Progenitor cell of endocrine pancreas (in vitro differentiated cells): ENCODE data around the gene IPO11. TPM values are rescaled to one million over a fixed set of nuclear protein-coding genes. Genes with fewer than 3 reads are reported as not detected.

ENCODE experiments used
- DNase-seq: peaks from one replicate; pipeline ENCODE4 v3.0.0; 2021; ENCODE audit warnings: low spot score; ENCODE audit not compliant: unreplicated experiment
- H3K27ac Mint-ChIP-seq: 2 replicates; pipeline ENCODE4 v1.8.0; 2021; ENCODE audit warnings: mild to moderate bottlenecking, moderate library complexity, mixed read lengths
- H3K27me3 Mint-ChIP-seq: 2 replicates; pipeline ENCODE4 v1.8.0; 2021; ENCODE audit warnings: mixed read lengths
- H3K36me3 Mint-ChIP-seq: 2 replicates; pipeline ENCODE4 v1.8.0; 2022; ENCODE audit warnings: mixed read lengths; ENCODE audit not compliant: insufficient read depth
- H3K4me1 Mint-ChIP-seq: 2 replicates; pipeline ENCODE4 v1.8.0; 2021; ENCODE audit warnings: low read depth, mixed read lengths
- H3K4me3 Mint-ChIP-seq: 2 replicates; pipeline ENCODE4 v1.8.0; 2021; ENCODE audit warnings: low read depth, mild to moderate bottlenecking, moderate library complexity, mixed read lengths
- H3K9me3 Mint-ChIP-seq: 2 replicates; pipeline ENCODE4 v1.8.0; 2021; ENCODE audit warnings: low read depth, mixed read lengths
- CTCF ChIP-seq: fragments of 200-600 bp; sonication (generic); IDR thresholded peaks from one replicate; pipeline ENCODE4 v1.5.0; 2021; ENCODE audit warnings: antibody characterized with exemption, mild to moderate bottlenecking; ENCODE audit not compliant: unreplicated experiment
- total RNA-seq: library from RNA; stranded (reverse); gene quantifications from 2 replicates; pipeline ENCODE4 v1.2.1, GENCODE V29; 2021

Gene IPO11
- total RNA-seq, 1 donor from 2014 or later, result 32.7 TPM

GRCh38 chr5:62594364-62594984, 181.9 kb downstream of the IPO11 start:
- Mint-ChIP-seq H3K27me3 (no peaks in the 10 kb centered on the region), H3K27ac (no peak overlapping the region)

GRCh38 chr5:62596096-62596495, 183.5 kb downstream of the IPO11 start:
- no peak for DNase-seq
- Mint-ChIP-seq H3K4me3 (no peak overlapping the region), H3K27me3 (no peaks in the 10 kb centered on the region), H3K4me1 (peaks cover 17% of the 10 kb centered on the region), H3K36me3 (peaks cover 4% of the 10 kb centered on the region), H3K27ac (no peak overlapping the region), H3K9me3 (no peaks in the 10 kb centered on the region)
- no peak for TF ChIP-seq CTCF

More at GRCh38 chr5:62594364-62594984, 181.9 kb downstream of the IPO11 start:
- Mint-ChIP-seq H3K36me3 (peaks cover 5% of the 10 kb centered on the region), H3K4me1 (peaks cover 8% of the 10 kb centered on the region), H3K9me3 (no peaks in the 10 kb centered on the region), H3K4me3 (no peak overlapping the region)
- no peak for DNase-seq
- TF ChIP-seq CTCF, result no peak

DNA sequence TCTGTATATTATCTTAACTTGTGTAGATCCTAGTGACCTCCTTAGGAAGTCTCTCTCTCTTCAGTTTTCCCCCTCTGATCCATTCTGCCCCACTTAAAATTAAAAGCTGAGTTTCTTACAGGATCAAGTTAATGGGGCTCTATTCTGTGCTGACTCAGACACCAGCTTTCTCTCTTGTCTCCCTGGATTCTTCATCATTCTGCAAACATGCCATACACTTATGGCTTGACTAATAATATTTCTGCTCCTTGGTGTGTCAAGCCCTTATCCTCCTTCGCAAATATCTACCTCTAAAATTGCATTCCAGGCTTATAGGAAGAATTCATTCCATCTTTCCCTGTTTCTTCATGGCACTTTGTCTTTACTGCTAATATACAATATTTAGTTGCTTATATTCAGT, 184.1 kb downstream of the IPO11 start:
- H3K36me3 Mint-ChIP-seq, result peaks cover 3% of the 10 kb centered on the region
- no peaks in the 10 kb centered on the region for H3K27me3 Mint-ChIP-seq
- H3K4me3 Mint-ChIP-seq, result no peak overlapping the region
- no peak for DNase-seq
- no peak overlapping the region for H3K27ac Mint-ChIP-seq
- H3K9me3 Mint-ChIP-seq, result no peaks in the 10 kb centered on the region
- no peak for TF ChIP-seq CTCF
- H3K4me1 Mint-ChIP-seq, result peaks cover 17% of the 10 kb centered on the region

GRCh38 chr5:62597314-62597713, 184.8 kb downstream of the IPO11 start:
- Mint-ChIP-seq H3K4me1 (peaks cover 17% of the 10 kb centered on the region), H3K27ac (no peak overlapping the region), H3K4me3 (no peak overlapping the region), H3K27me3 (no peaks in the 10 kb centered on the region), H3K36me3 (peaks cover 3% of the 10 kb centered on the region), H3K9me3 (no peaks in the 10 kb centered on the region)
- no peak for TF ChIP-seq CTCF
- DNase-seq, result no peak

- no peaks in the 10 kb centered on the region for H3K27me3 Mint-ChIP-seq
- peaks cover 11% of the 10 kb centered on the region for H3K4me1 Mint-ChIP-seq
- no peak overlapping the region for H3K27ac Mint-ChIP-seq
- no peak for DNase-seq
- H3K4me3 Mint-ChIP-seq, result no peak overlapping the region
- H3K36me3 Mint-ChIP-seq, result no peaks in the 10 kb centered on the region
- no peak for TF ChIP-seq CTCF
- H3K9me3 Mint-ChIP-seq, result no peaks in the 10 kb centered on the region
Observed at GRCh38 chr5:62600560-62601252, 188.1 kb downstream of the IPO11 start.
